ENCODE results near the gene KL.

DNA sequence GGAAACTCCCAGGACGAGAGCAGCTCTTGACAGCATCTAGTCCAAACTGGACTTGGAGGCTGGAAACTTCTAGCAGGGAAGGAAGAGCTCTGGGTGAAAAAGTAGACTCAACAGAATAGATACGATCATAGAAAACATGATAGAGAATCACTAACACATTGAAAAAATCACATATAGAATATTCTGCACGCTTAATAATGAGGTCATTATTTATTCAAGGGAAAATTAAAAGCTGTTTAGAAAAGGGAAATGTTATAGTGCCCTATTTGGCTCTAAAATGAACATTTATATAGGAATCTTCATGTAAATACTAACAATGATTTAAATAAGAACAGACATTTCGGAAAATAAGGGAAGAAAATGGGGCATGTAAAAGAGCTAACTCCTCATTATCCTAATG is 15.1 kb downstream of the KL start:
- no peak for TF ChIP-seq EZH2 (IDR thresholded peaks at IDR 0.05)
- TF ChIP-seq, protein P1, sequence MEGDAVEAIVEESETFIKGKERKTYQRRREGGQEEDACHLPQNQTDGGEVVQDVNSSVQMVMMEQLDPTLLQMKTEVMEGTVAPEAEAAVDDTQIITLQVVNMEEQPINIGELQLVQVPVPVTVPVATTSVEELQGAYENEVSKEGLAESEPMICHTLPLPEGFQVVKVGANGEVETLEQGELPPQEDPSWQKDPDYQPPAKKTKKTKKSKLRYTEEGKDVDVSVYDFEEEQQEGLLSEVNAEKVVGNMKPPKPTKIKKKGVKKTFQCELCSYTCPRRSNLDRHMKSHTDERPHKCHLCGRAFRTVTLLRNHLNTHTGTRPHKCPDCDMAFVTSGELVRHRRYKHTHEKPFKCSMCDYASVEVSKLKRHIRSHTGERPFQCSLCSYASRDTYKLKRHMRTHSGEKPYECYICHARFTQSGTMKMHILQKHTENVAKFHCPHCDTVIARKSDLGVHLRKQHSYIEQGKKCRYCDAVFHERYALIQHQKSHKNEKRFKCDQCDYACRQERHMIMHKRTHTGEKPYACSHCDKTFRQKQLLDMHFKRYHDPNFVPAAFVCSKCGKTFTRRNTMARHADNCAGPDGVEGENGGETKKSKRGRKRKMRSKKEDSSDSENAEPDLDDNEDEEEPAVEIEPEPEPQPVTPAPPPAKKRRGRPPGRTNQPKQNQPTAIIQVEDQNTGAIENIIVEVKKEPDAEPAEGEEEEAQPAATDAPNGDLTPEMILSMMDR (IDR thresholded peaks at IDR 0.05) = no peak
